ENCODE results near the gene SH2D7. TPM values are rescaled to one million over a fixed set of nuclear protein-coding genes. Genes with fewer than 3 reads are reported as not detected.

SH2D7 gene
- polyA plus RNA-seq, 1 donor (not counting 4 experiments of a cell fraction or from before 2014, with no cell fraction given), result not detected

DNA sequence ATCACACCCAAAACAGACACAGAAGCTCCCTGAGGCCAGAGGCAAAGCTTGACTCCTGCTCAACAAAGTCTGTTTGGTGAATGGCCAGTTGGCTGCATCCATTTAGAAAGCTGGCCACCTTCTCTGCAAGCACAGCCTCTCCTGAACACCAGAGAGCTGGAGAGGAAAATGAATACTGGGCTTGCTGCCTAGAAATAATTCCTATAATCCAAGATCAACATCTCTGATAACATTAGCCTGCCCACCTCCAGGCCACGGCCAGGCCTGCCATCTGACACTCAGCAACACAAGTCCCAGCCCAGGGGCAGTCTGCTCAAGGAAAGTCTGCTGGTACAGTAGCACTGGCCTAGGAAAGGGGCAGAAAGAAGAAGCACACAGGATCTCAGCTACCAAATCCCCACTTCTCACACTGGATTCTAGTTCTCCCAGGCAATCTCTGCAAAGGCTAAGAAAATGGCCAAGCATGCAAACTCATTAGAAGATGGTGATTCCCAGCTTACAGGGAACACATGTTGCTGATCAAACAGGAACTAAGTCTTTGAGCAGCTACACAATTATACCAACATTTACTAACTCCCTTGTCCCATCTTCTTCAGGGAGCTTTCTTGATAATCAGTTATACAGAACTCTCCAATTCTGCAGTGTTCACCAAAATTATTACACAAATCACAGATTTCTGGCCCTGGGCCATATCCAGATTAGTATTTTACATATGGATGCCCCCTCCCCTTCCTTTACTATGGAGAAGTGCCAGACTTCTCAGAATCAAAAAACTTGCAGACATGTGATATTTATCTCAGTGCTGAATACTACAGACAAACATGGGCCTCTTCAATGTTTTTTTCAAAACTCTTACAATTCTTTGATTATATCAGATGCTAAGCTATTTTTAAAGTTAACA lies 24.8 kb upstream of the SH2D7 start:
- DNase-seq (ENCODE audit: low read depth, low spot score), result no peak
- H3K79me2 ChIP-seq (ENCODE audit: control insufficient read depth, insufficient read depth, low read length), result peaks cover 87% of the 10 kb centered on the region
- H3K4me1 ChIP-seq (ENCODE audit: control insufficient read depth, extremely low read depth, insufficient read depth, low read length), result peaks cover 13% of the 10 kb centered on the region
- no peak for TF ChIP-seq EZH2 (IDR thresholded peaks at IDR 0.05; ENCODE audit: low read length)
- TF ChIP-seq, protein P1, sequence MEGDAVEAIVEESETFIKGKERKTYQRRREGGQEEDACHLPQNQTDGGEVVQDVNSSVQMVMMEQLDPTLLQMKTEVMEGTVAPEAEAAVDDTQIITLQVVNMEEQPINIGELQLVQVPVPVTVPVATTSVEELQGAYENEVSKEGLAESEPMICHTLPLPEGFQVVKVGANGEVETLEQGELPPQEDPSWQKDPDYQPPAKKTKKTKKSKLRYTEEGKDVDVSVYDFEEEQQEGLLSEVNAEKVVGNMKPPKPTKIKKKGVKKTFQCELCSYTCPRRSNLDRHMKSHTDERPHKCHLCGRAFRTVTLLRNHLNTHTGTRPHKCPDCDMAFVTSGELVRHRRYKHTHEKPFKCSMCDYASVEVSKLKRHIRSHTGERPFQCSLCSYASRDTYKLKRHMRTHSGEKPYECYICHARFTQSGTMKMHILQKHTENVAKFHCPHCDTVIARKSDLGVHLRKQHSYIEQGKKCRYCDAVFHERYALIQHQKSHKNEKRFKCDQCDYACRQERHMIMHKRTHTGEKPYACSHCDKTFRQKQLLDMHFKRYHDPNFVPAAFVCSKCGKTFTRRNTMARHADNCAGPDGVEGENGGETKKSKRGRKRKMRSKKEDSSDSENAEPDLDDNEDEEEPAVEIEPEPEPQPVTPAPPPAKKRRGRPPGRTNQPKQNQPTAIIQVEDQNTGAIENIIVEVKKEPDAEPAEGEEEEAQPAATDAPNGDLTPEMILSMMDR (optimal IDR thresholded peaks at IDR 0.05 in 1 of 3, IDR thresholded peaks at IDR 0.05 in 1 of 3, conservative IDR thresholded peaks at IDR 0.05 in 1 of 3; ENCODE audit: extremely low read depth in 1 of 3, insufficient read depth in 2 of 3, low read length in 3 of 3), result no peak
- no peaks in the 10 kb centered on the region for H4K20me1 ChIP-seq (ENCODE audit: control insufficient read depth, extremely low read depth, insufficient read depth, low read length)
- no peaks in the 10 kb centered on the region for H3K27me3 ChIP-seq (ENCODE audit: control insufficient read depth, extremely low read depth, insufficient read depth, low read length)
- dilution Hi-C loops (cut with MboI; ENCODE audit: extremely low pct_ligation_motif_present, low sequenced_read_pairs), result no loop called here
- no peak overlapping the region for H3K4me3 ChIP-seq (ENCODE audit: control insufficient read depth in 2 of 3, extremely low read depth in 1 of 3, insufficient read depth in 2 of 3, low read depth in 1 of 3, low read length in 3 of 3)
- H3K9ac ChIP-seq (ENCODE audit: control insufficient read depth, extremely low read depth, insufficient read depth, low read length), result no peak overlapping the region
- H3K27ac ChIP-seq (ENCODE audit: control insufficient read depth, insufficient read depth, low read length), result no peak overlapping the region
- FAIRE-seq, result no peak
- H2AFZ ChIP-seq (ENCODE audit: control insufficient read depth, low read length), result no peak overlapping the region
- H3K9me3 ChIP-seq (ENCODE audit: control insufficient read depth, low read depth, low read length), result no peaks in the 10 kb centered on the region
- H3K36me3 ChIP-seq (ENCODE audit: control insufficient read depth in 2 of 2, extremely low read depth in 1 of 2, insufficient read depth in 2 of 2, low read length in 2 of 2), result no peaks in the 10 kb centered on the region
- peaks cover 3% of the 10 kb centered on the region for H3K9me1 ChIP-seq (ENCODE audit: control insufficient read depth, extremely low read depth, insufficient read depth, low read length)
- no peak overlapping the region for H3K4me2 ChIP-seq (ENCODE audit: control insufficient read depth, extremely low read depth, insufficient read depth, low read depth, low read length)

DNA sequence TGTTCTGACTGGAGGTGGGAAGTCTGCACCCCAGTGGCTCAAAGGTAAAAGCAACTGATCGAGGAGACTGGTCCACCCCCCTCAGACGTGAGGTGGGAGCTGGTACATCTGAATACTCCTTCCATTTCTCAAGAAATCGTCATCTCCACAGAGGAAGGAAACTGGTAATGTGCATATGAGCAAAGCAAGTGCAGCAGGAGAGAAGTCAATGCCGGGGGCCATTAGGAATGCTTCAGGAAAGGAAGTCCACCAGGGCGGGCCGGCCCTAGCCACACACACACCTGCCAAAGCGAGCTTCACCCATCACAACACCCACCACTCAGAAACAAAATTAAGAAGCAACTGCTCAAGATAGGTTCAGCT lies 23.3 kb upstream of the SH2D7 start:
- DNase-seq (ENCODE audit: low read depth, low spot score), result no peak
- Histone ChIP-seq H4K20me1 (ENCODE audit: control insufficient read depth, extremely low read depth, insufficient read depth, low read length) (no peaks in the 10 kb centered on the region), H3K9me3 (ENCODE audit: control insufficient read depth, low read depth, low read length) (no peaks in the 10 kb centered on the region), H3K27ac (ENCODE audit: control insufficient read depth, insufficient read depth, low read length) (no peak overlapping the region), H3K36me3 (ENCODE audit: control insufficient read depth in 2 of 2, extremely low read depth in 1 of 2, insufficient read depth in 2 of 2, low read length in 2 of 2) (no peaks in the 10 kb centered on the region), H3K9me1 (ENCODE audit: control insufficient read depth, extremely low read depth, insufficient read depth, low read length) (peaks cover 3% of the 10 kb centered on the region), H3K4me1 (ENCODE audit: control insufficient read depth, extremely low read depth, insufficient read depth, low read length) (peaks cover 14% of the 10 kb centered on the region), H3K4me3 (ENCODE audit: control insufficient read depth in 2 of 3, extremely low read depth in 1 of 3, insufficient read depth in 2 of 3, low read depth in 1 of 3, low read length in 3 of 3) (no peak overlapping the region), H3K9ac (ENCODE audit: control insufficient read depth, extremely low read depth, insufficient read depth, low read length) (no peak overlapping the region), H3K4me2 (ENCODE audit: control insufficient read depth, extremely low read depth, insufficient read depth, low read depth, low read length) (no peak overlapping the region), H3K79me2 (ENCODE audit: control insufficient read depth, insufficient read depth, low read length) (peaks cover 84% of the 10 kb centered on the region), H2AFZ (ENCODE audit: control insufficient read depth, low read length) (no peak overlapping the region), H3K27me3 (ENCODE audit: control insufficient read depth, extremely low read depth, insufficient read depth, low read length) (no peaks in the 10 kb centered on the region)
- FAIRE-seq, result no peak
- TF ChIP-seq EZH2 (IDR thresholded peaks at IDR 0.05; ENCODE audit: low read length), result no peak
- TF ChIP-seq, protein P1 (optimal IDR thresholded peaks at IDR 0.05 in 1 of 3, IDR thresholded peaks at IDR 0.05 in 1 of 3, conservative IDR thresholded peaks at IDR 0.05 in 1 of 3; ENCODE audit: extremely low read depth in 1 of 3, insufficient read depth in 2 of 3, low read length in 3 of 3), result no peak
- dilution Hi-C loops (cut with MboI; ENCODE audit: extremely low pct_ligation_motif_present, low sequenced_read_pairs), result no loop called here

All from keratinocyte (primary cell).